ENCODE measurements around the gene RPTOR. TPM values are rescaled to one million over a fixed set of nuclear protein-coding genes. Genes with fewer than 3 reads are reported as not detected.
A peak's percentile ranks its signal among the peaks of the same experiment; 100 is the strongest.

The RPTOR gene
- total RNA-seq, 6 experiments from 2014 or later = 34.4 to 39.2 (median 35.5) TPM

DNA sequence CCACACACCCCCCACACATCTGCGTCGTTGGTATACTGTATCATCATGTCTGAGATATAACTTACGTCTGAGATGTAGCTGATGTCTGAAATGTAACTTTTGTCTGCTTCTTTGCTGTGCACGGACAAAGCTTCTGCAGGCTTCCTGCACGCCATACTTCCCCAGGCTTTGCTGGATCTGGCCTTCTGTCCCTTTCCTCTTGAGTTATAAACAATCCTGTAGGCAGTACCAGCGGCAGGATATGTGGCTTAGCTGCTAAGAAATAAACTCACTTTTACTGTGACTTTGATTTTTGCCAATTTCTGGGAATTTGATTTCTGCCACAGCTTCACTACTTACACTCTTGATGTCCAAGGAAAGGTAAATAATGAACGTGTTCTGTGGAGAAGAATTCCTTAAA is 184.4 kb downstream of the RPTOR start:
- TF ChIP-seq, protein P1, sequence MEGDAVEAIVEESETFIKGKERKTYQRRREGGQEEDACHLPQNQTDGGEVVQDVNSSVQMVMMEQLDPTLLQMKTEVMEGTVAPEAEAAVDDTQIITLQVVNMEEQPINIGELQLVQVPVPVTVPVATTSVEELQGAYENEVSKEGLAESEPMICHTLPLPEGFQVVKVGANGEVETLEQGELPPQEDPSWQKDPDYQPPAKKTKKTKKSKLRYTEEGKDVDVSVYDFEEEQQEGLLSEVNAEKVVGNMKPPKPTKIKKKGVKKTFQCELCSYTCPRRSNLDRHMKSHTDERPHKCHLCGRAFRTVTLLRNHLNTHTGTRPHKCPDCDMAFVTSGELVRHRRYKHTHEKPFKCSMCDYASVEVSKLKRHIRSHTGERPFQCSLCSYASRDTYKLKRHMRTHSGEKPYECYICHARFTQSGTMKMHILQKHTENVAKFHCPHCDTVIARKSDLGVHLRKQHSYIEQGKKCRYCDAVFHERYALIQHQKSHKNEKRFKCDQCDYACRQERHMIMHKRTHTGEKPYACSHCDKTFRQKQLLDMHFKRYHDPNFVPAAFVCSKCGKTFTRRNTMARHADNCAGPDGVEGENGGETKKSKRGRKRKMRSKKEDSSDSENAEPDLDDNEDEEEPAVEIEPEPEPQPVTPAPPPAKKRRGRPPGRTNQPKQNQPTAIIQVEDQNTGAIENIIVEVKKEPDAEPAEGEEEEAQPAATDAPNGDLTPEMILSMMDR (IDR thresholded peaks at IDR 0.05) = no peak
- H3K36me3 Mint-ChIP-seq (ENCODE audit: low read depth) = peaks cover 14% of the 10 kb centered on the region
- DNase-seq = no peak
- no peak overlapping the region for H3K27ac Mint-ChIP-seq
- H3K4me1 Mint-ChIP-seq (ENCODE audit: low read depth) = peaks cover 56% of the 10 kb centered on the region
- H3K9me3 Mint-ChIP-seq = no peaks in the 10 kb centered on the region; the same call in 1 of the 2 replicates
- H3K4me3 Mint-ChIP-seq = no peak overlapping the region
- H3K27me3 Mint-ChIP-seq (ENCODE audit: insufficient read depth) = no peaks in the 10 kb centered on the region

DNA sequence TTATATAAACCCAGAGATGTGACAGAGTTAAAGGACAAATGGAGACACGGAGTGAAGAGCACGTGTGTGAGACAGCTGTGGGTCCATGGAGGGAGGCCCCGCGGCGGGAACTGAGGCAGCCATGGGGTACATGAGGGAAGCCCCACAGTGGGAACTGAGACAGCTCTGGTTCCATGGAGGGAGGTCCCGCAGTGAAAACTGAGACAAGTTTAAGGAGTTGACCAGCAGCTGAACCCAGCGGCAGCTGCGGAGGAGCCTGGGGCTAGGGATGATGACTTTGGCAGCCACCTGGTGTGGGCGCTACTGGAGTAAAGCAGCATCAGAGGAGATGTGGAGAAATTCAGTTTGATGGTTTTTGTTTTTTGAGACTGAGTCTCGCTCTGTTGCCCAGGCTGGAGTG is 185.1 kb downstream of the RPTOR start:
- no peak for DNase-seq
- TF ChIP-seq, protein P1 (IDR thresholded peaks at IDR 0.05) = no peak
- Mint-ChIP-seq H3K27me3 (ENCODE audit: insufficient read depth) (no peaks in the 10 kb centered on the region), H3K4me3 (no peak overlapping the region), H3K27ac (no peak overlapping the region; the same call in 1 of the 2 replicates), H3K36me3 (ENCODE audit: low read depth) (peaks cover 10% of the 10 kb centered on the region), H3K4me1 (ENCODE audit: low read depth) (peaks cover 48% of the 10 kb centered on the region), H3K9me3 (no peaks in the 10 kb centered on the region)

DNA sequence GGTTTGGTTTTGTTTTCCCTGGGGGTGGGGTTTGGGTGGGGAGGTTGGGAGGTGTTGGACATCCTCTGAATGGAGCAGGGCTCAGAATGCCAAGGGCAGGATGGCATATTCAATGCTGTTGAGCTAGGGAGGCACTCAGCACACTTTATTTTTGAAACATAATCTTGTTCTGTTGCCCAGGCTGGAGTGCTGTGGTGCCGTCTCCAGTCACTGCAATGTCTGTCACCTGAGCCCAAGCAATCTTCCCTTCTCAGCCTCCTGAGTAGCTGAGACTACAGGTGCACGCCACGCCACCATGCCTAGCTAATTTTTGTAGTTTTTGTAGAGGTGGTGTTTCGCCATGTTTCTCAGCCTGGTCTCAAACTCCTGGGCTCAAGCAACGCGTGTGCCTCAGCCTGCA is 186.1 kb downstream of the RPTOR start:
- no peaks in the 10 kb centered on the region for H3K27me3 Mint-ChIP-seq (ENCODE audit: insufficient read depth)
- H3K36me3 Mint-ChIP-seq (ENCODE audit: low read depth) = peaks cover 14% of the 10 kb centered on the region
- H3K9me3 Mint-ChIP-seq = no peaks in the 10 kb centered on the region
- TF ChIP-seq, protein P1 (IDR thresholded peaks at IDR 0.05) = no peak
- H3K4me1 Mint-ChIP-seq (ENCODE audit: low read depth) = peaks cover 38% of the 10 kb centered on the region
- no peak overlapping the region for H3K4me3 Mint-ChIP-seq
- H3K27ac Mint-ChIP-seq = no peak overlapping the region; the same call in 1 of the 2 replicates
- no peak for DNase-seq

GRCh38 chr17:80731323-80731722 is 186.7 kb downstream of the RPTOR start:
- Mint-ChIP-seq H3K9me3 (no peaks in the 10 kb centered on the region), H3K4me1 (ENCODE audit: low read depth) (peaks cover 33% of the 10 kb centered on the region), H3K27ac (no peak overlapping the region), H3K4me3 (no peak overlapping the region), H3K36me3 (ENCODE audit: low read depth) (peaks cover 18% of the 10 kb centered on the region), H3K27me3 (ENCODE audit: insufficient read depth) (no peaks in the 10 kb centered on the region)
- TF ChIP-seq, protein P1 (IDR thresholded peaks at IDR 0.05) = no peak
- no peak for DNase-seq

DNA sequence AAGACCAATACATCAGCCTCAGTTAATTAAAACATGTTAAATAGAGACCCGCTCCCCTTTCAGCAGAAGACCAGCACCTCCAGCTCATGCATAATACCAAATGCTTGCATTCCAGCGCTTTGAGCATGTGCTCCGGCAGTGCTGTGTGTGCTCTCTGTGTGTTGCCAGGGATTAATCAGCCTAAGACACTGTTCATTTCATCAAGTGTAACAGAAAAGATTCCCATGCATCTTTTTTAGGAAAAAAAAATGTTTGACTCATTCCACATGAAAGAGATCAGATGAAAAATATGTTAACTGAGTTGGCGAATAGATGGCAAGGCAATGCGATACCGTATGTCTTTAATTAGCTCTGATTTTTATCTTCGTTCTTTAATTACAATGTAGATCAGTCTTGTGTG is 187.6 kb downstream of the RPTOR start:
- no peaks in the 10 kb centered on the region for H3K9me3 Mint-ChIP-seq
- H3K27ac Mint-ChIP-seq = peak overlapping the region; percentile 87
- peaks cover 17% of the 10 kb centered on the region for H3K36me3 Mint-ChIP-seq (ENCODE audit: low read depth)
- H3K27me3 Mint-ChIP-seq (ENCODE audit: insufficient read depth) = no peaks in the 10 kb centered on the region
- peaks cover 32% of the 10 kb centered on the region for H3K4me1 Mint-ChIP-seq (ENCODE audit: low read depth)
- H3K4me3 Mint-ChIP-seq = peak overlapping the region; percentile 64
- TF ChIP-seq, protein P1 (IDR thresholded peaks at IDR 0.05) = no peak
- peak; percentile 78 for DNase-seq

Data from HFFc6 (cell line).